HL-60 (cell line): ENCODE measurements around the gene BCL2L12.

ENCODE experiments used
- GABPA ChIP-seq: IDR thresholded peaks from 2 replicates; pipeline ENCODE4 v1.6.1; 2012; ENCODE audit warnings: low read depth
- POLR2AphosphoS5 ChIP-seq: IDR thresholded peaks from 2 replicates; pipeline ENCODE4 v1.6.1; 2012; ENCODE audit warnings: low read depth
- REST ChIP-seq: IDR thresholded peaks from 2 replicates; pipeline ENCODE4 v1.6.1; 2012; ENCODE audit warnings: low read depth; ENCODE audit not compliant: insufficient replicate concordance
- SPI1 ChIP-seq: IDR thresholded peaks from 2 replicates; pipeline ENCODE4 v1.6.1; 2012; ENCODE audit warnings: low read depth, mild to moderate bottlenecking, borderline replicate concordance
- TF ChIP-seq, protein P1 (sequence below): IDR thresholded peaks from one replicate; pipeline ENCODE4 v1.5.1; 2011; ENCODE audit warnings: low read length, control low read depth, inconsistent platforms; ENCODE audit not compliant: insufficient read depth

- TF ChIP-seq POLR2AphosphoS5 (no peak), GABPA (no peak), REST (no peak), SPI1 (no peak)
- TF ChIP-seq, protein P1, sequence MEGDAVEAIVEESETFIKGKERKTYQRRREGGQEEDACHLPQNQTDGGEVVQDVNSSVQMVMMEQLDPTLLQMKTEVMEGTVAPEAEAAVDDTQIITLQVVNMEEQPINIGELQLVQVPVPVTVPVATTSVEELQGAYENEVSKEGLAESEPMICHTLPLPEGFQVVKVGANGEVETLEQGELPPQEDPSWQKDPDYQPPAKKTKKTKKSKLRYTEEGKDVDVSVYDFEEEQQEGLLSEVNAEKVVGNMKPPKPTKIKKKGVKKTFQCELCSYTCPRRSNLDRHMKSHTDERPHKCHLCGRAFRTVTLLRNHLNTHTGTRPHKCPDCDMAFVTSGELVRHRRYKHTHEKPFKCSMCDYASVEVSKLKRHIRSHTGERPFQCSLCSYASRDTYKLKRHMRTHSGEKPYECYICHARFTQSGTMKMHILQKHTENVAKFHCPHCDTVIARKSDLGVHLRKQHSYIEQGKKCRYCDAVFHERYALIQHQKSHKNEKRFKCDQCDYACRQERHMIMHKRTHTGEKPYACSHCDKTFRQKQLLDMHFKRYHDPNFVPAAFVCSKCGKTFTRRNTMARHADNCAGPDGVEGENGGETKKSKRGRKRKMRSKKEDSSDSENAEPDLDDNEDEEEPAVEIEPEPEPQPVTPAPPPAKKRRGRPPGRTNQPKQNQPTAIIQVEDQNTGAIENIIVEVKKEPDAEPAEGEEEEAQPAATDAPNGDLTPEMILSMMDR = peak; percentile 98
Observed at GRCh38 chr19:49680421-49681351, 15.0 kb downstream of the BCL2L12 start.
